GM21717 (cell line): ENCODE measurements around the gene CD46.
"Not testable (repeated sequence)": the region's sequence is repeated elsewhere in the genome, so short reads cannot be mapped to it uniquely, and the experiment has no call there.

Experiments used
- ATAC-seq: cut with Tn5 transposase; IDR thresholded peaks from one replicate; pipeline ENCODE4 v1.9.1; 2021; ENCODE audit warnings: mild to moderate bottlenecking, moderate library complexity; ENCODE audit not compliant: unreplicated experiment

The CD46 gene

DNA sequence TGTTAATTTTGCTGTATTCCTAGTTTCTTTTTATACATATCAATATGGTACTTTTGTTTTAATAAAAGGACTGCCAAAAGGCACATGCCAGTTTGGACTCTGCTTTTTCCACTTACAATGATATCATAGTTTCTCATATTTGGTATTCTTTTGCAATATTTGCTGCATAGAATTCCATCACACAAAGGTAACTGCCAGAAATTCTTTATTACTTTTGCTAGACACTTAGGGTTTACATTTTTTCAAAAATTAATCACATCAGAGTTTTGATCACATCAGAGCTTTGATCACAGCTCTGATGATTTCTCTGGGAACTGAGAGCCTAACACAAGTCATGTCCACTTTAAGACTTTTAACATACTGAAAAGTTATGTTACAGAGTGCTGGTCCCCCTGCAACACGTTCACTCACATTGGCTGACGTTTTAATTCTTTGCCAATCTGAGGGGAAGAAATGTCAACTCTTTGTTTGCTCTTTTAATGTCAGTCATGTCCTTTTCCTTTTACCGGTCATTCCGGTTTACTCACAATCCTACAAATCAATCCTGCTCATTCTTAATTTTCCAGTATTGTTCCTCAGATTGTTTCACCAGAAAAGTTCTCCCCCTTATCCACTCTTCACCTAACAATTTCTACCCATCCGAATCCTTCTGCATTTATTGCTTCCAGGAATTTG lies 1.1 kb upstream of the CD46 start:
- ATAC-seq, result no peak

- peak; percentile 2 for ATAC-seq
These were observed 428 bp upstream of the CD46 start for GRCh38 chr1:207751463-207751789.

GRCh38 chr1:207752456-207752998 lies 673 bp downstream of the CD46 start:
- ATAC-seq, result peak; percentile 41

- ATAC-seq, result no peak
These were observed 1.8 kb downstream of the CD46 start for GRCh38 chr1:207753611-207754010.

DNA sequence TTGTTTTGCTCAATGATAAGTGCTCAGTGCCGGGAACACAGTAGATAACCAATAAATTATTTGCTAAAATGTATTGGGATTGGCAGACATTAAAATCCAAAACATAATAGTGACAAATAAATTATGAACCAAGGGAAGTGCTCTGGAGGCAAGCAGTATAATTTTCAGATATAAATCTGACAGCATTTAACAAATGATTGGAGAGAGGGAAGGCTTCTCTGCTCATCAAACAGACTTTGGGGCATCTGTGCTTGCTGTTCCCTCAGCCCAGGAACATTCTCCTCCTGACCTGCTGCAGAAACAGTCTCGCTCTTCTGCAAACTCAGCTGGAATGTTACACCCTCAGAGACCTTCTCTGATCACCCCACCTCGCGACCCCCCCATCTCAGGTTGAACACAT lies 2.2 kb downstream of the CD46 start:
- no peak for ATAC-seq

DNA sequence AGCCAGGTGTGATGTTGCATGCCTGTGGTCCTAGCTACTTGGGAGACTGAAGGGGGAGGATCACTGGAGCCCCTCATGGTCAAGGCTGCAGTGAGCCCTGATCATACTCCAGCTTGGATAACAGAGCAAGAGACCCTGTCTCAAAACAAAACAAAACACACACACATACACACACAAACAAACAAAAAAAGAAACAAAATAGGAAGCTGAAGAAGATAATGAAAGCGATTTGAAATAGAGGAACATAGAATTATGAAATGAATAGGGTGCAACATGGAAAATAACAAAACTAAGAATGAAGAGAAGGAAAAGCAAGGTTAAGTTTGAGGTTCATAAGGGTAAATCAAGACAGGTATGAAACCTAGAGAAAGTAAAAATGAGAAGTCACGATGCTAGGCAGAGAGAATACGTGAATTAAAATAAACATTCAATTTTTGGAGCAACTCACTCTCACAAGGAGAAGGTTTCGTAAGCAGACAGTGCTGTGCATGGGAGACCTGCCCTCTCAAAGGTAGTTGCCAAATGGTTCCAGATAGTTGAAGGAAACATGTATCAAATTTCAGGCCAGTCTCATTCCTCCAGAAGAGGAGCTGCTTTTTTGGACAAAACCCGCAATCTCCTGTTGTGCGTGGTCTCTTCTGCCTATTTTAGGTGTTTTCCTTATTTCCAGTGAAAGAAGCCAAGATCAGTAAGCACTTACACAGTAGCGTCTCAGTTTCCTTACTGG lies 3.3 kb downstream of the CD46 start:
- no peak for ATAC-seq

GRCh38 chr1:207755846-207756693 lies 4.2 kb downstream of the CD46 start:
- no peak for ATAC-seq

DNA sequence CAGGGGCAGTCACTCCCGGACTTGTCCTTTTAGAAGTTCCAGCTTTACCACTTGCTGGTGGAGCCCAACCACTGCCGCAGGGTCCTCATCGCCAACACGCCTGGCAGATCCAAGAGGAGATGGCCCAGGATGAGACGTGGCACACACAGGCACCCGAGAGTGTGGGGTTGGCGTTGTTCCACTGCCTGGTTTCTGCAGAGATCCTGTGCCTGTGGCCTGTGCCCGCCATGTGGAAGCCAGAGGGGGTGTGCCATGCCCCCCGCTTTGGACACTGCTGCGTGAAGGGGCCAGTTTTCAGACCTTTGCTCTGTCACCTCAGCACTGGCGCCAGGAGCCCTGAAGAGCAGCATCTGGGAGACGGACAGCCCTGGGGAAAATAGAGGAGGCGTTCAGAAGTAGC lies 10.8 kb downstream of the CD46 start:
- ATAC-seq, result no peak

GRCh38 chr1:207763091-207763490 lies 11.2 kb downstream of the CD46 start:
- no peak for ATAC-seq

DNA sequence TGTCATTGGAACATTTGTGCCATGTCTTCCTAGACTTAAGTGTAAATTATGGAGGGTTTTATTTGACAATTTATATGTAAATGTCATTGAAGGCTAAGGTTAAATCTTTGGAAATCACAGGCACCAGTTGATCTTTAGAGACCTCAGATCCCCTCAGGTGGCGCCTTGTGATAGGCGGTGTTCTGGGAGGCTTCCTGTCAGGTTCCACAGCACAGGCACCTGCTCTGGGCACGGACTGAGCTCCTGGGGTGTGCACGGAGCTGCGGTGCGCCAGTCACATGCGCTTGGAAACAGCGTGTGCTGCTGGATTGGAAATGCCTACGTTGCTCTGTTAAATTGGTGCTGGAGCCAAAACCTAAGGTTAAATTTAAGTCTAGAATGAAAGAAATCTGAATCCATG lies 12.1 kb downstream of the CD46 start:
- no peak for ATAC-seq

DNA sequence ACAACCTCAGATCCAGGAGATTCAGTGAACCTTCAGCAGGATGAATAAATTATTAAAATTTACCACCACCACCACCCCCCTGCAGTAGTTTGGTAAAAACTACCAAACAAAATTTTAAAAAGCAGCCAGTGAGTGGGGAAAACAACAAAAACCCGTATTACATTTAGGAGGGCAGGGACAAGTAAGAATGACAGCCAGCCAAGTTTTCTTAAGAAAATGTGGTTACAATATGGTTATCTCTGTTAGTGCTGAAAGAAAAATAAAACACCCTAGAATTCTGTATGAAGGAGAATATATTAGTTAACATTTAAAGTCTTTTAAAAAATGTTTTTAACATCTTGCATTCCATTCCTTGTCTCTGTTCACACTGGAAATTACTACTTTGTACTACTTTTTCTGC lies 14.7 kb downstream of the CD46 start:
- no peak for ATAC-seq

GRCh38 chr1:207770514-207770913 lies 18.7 kb downstream of the CD46 start:
- not testable (repeated sequence) for ATAC-seq

DNA sequence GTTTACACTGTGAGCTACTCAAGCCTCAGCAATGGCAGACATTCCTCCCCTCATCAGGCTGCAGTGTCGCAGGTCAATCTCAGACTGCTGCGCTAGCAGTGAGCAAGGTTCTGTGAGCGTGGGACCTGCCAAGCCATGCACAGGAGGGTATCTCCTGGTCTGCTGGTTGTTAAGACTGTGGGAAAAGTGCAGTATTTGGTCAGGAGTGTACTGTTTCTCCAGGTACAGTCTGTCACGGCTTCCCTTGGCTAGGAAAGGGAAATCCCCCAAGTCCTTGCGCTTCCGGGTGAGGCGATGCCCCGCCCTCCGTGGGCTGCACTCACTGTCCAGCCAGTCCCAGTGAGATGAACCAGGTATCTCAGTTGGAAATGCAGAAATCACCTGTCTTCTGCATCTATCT lies 24.2 kb downstream of the CD46 start:
- ATAC-seq, result not testable (repeated sequence)

- ATAC-seq, result not testable (repeated sequence)
These were observed 25.6 kb downstream of the CD46 start for GRCh38 chr1:207777412-207777811.

DNA sequence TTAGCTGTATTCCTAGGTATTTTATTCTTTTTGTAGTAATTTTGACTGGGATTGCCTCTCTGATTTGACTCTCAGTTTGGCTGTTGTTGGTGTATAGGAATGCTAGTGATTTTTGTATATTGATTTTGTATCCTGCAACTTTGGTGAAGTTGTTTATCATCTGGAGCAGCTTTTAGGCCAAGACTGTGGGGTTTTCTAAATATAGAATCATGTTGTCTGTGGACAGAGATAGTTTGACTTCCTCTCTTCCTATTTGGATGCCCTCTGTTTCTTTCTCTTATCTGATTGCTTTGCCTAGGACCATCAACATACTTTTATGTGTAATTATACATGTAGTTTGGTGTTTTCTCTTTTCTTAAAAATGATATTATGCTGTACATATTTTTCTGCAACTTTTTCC lies 27.2 kb downstream of the CD46 start:
- ATAC-seq, result no peak

GRCh38 chr1:207781312-207781711 lies 29.5 kb downstream of the CD46 start:
- ATAC-seq, result no peak

DNA sequence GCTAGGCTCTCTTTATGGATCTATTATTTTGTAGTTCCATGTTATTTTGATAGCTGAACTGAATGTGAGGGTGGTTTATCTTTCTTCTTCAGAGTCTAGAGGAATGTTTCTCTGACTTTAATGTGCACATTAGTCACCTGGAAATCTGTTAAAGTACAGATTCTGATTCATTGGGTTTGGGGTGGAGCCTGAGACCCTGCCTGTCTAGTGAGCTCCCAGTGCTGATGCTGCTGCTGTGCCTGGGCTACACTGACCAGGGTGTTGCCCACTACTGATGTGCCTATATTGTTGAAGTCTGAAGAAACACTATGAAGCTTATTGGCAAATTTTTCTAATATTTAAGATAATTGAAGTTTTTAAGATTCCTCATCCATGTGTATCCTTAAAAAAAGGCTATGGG lies 35.9 kb downstream of the CD46 start:
- no peak for ATAC-seq

GRCh38 chr1:207789386-207789785 lies 37.5 kb downstream of the CD46 start:
- ATAC-seq, result no peak

- no peak for ATAC-seq
These were observed 38.2 kb downstream of the CD46 start for GRCh38 chr1:207789792-207790787.

DNA sequence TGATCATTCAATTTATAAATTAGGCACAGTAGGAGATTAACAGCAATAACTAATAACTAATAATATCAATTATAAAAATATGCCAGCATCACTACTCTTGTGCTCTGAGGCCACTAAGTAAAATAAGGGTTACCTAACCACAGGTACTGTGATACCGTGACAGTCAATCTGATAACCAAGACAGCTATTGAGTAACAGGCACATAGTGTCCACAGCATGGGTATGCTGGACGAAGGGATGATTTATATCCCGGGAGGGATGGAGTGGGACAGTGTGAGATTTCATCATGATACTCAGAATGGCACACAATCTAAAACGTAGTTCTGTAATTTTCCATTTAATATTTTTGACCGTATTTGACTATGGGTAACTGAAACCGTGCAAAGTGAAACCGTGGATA lies 39.4 kb downstream of the CD46 start:
- ATAC-seq, result no peak
